HG03575 (cell line): Measurements from ENCODE around the gene GRID2.

Source experiments
- ATAC-seq: cut with Tn5 transposase; IDR thresholded peaks from one replicate; pipeline ENCODE4 v1.9.1; 2021; ENCODE audit not compliant: unreplicated experiment, insufficient number of reproducible peaks, low FRiP score; ENCODE audit errors: extremely low read depth

Gene GRID2

DNA sequence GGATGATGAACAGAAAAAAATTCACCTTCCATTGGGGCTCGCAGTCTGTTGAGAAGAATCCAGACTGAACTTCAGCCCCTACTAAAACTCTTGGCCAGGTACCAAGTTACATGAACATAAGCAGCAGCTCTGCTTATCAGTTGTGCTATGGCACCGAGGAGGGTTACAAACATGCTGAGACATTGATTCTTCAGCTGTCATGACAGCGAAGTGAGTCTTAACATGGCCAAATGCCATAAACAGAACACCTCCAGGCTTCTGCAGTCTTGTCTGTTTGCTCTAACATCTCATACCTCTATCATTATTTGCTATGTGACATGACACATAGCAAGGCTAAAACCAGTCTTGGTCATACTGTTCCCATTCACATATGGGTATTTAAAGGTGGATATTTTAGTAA is 521.5 kb downstream of the GRID2 start:
- no peak for ATAC-seq

DNA sequence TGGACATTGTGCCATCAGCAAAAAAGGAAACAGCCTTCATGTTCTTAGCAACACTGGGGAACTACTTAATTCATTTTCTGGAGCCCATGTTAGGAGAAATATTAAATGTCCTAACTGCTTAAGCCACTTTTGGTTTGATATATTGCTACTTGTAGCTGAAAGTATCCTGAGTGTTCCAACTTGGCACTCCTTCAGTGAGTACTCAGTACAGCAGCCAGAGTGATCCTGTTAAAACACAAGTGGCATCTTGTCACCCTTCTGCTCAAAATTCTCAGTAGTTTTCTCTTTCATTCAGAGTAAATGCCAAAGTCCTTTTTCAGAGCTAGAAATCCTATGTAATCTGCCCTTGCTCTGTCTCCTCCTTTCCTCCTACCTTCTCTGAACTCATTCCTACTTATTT is 522.0 kb downstream of the GRID2 start:
- ATAC-seq = no peak

DNA sequence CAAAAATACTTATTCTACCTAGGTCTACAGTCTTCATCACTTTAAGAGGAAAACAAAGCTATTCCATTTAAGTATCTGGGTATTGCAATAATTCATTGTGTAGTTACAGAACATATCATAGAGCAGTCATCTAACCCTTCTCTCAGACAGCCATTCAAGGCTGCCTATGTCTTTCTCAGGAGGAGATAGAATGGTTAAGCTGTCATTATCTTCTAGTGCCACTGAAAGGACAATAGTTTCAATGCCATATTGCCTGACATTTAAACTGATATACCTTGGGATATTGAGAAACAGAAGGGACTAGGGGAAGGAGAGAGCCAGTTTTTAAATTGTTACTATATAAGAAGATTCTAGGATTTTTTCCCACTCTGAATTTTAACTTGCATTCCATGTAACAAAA is 527.0 kb downstream of the GRID2 start:
- no peak for ATAC-seq

DNA sequence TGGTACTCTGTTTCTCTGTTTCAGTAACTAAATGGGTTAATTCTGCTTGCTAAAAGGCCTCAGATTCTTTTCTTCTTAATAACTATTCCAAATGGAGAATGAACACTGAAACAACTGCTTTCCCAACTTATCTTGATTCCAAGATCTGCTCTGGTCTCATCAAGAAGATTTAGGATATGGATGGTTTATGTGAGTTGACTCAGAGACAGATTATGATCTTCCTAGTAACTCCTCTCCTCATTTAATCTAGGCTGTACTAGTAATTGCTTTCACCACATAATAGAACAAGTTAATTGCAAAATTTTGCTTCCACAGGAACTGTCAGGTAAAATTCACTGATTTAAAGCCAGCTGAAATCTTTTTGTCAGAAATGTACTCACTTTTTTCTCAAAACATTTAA is 537.1 kb downstream of the GRID2 start:
- no peak for ATAC-seq

DNA sequence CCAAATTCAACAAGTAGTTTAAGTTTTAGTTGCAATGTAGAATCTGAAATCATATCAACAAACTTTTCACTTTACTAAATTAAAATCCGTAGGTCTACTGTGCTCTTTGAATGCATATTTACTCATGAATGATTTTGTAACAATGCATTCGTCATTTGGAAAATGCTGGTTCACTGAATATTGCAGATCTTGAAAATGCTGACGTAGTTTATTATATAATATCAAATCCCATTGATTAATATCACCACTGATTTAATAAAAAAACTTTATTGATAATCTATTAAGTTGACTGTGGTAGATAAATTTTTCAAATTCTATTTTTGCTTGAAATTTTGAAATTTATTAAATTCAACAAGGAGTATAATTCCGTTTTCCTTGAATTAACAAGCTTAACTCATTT is 540.0 kb downstream of the GRID2 start:
- no peak for ATAC-seq

DNA sequence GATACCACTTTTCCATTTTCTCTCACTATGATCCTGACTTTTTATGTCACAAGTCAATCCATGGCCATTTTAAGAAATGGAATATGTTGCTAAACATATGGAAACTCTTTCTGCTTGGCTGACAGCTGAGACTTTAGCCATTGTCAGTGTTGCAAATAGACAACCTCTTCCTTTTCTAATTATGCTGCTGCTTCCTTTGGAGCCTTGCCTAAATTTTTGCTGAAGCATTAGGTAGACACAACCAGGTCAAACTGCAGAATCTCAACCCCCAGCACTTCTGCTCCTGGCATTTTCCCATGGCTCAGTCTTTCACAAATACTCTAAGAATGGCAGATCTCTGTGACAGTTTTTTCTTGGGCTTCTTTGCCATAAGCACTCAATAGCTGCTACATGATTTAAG is 543.3 kb downstream of the GRID2 start:
- ATAC-seq = no peak

DNA sequence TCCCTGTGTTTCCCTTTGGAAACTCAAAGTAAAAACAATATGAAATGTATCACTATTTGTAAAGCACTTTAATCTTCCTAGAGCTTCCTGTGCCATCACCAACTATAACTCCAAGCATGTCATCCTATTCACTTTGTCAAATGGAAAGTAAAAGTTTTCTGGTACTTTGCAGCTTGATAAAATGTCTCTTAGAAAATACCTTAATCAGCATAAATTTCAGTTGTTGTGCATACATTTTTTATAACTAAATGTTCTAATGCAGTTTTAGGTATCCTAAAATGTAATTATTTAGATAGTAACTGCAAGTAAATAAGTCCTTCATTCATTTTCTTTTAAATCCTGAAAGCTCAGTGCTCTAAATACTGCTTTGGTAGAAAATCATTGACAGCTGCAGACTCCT is 558.7 kb downstream of the GRID2 start:
- no peak for ATAC-seq

DNA sequence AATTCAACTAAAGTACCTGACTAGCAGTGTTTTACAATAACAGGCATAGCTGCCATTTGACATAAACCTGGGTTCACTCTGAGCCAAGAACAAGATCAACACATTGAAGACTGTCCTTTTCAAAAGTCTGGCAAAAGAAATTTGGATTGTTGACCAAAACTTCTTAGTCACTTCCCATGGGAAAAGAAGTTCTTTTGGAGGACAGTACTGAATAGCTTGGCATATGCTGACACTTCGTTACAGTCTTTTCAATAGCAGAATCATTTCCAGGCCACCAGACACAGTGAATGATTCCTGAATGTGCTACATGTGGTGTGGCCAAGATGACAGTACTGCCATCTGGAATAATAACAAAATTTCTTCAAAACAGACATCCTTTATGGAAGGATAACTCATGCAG is 560.3 kb downstream of the GRID2 start:
- no peak for ATAC-seq

DNA sequence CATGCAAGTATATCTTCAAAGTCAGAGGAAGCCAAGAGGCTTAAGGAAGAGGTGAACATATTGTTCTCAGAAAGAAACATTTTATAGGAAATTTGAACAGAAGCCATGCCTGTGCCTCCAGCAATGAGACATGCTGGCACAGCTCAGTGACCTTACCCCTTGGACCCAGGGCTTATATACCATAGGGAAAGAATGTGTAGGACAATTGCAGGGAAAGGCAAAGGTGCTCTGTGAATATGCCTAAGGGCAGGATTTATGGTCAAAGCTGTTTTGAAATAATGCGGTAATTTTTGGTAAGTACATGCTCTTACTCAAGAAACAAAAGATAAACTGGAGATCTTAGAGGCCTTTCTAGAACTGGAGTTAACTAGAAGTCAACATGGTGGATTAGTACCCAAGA is 568.8 kb downstream of the GRID2 start:
- no peak for ATAC-seq

DNA sequence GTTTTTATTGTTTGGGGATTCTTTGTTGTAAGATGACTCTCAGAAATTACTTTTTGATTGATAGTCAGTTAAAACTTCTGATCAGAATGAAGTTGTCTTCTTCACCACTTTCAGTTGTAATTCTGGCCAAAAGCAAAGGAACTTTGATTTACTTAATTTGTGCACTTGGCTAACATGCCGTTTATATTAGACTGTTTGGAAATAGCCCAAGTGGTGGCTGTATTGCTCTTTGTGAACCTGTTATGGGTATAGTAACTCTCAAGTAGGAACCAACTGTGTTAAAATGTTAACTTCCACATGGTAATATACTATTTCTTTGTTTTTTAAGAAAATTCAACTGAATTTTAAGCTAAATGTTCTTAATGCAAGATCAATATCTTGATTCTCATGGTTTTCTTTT is 581.9 kb downstream of the GRID2 start:
- no peak for ATAC-seq

DNA sequence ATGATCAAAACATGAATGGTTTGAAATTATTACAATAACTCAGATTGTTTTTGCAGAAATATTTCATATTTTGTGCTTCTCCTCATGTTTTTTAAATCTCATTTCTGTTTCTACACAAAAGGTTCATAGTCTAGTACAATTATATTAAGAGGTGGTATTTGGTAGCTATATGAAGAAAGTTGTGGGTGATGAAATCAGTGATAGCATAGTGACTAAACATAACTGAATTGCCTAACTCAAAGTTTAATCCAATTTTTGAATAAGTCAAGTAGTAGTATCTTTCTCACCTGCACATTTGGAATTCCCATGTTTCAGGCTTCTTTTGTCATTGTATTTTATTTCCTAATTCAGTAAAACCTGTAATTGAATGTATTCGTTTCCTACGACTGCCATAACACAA is 648.7 kb downstream of the GRID2 start:
- no peak for ATAC-seq

DNA sequence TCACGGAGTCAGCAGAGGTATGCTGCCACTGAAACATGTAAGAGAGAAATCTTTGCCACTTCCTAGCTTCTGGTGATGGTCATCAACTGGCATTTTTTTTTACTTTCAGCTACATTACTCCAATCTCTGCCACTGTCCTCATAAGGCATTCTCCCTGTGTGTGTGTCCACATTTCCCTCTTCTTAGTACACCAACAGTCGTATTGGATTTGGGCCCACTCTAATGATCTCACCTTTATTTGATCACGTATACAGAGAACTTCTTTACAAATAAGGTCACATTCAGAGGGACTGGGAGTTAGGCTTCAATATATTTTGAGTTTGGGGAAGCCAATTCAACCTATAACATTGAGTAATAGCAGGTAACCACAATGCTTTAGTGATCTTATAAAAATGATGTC is 649.1 kb downstream of the GRID2 start:
- no peak for ATAC-seq

DNA sequence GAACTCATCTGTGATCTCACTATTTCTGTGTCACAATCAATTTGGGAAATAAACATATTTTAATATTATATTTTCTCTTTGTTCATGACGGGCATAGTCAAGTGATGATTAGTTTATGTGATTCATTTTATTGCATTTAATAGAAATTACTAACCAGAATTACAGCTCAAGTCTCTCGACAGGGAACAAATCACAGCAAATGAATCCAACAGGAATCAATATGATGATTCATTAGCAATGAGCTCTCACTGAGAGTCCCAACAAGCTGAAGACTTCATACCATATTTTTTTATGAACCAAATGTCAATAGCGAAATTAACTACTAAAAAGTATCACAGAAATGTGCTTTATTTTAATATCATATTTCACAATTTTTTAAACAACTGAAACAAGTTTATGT is 649.7 kb downstream of the GRID2 start:
- ATAC-seq = no peak

DNA sequence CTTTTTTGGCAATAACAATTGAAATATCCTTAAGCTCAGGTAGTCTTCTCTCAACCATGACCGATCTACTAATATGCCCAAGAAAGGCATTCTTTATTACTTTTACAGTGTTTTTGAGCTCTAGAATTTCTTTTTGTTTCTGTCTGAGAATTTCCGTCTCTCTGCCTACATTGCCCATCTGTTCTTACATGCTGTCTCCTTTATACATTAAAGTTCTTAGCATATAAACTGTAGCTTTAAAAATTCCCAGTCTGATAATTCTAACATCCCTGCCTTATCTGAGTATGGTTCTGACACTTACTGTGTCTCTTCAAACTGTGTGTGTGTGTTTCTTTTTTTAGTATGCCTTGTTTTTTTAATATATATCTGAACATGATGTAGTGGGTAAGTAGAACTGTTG is 658.1 kb downstream of the GRID2 start:
- no peak for ATAC-seq

DNA sequence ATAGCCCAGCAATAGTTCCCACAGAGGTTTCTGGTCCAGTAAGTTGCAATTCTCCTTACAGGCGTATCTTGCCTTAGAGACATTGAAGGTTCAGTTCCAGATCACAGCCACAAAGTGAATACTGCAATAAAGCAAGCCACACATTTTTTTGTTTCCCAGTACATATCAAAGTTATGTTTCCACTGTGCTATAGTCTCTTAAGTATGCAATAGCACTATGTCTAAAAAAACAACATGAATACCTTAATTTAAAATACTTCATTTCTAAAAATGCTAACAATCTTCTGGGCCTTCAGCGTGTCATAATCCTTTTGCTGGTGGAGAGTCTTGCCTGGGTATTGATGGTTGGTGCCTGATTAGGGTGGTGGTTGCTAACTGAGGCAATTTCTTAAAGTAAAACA is 659.1 kb downstream of the GRID2 start:
- no peak for ATAC-seq

DNA sequence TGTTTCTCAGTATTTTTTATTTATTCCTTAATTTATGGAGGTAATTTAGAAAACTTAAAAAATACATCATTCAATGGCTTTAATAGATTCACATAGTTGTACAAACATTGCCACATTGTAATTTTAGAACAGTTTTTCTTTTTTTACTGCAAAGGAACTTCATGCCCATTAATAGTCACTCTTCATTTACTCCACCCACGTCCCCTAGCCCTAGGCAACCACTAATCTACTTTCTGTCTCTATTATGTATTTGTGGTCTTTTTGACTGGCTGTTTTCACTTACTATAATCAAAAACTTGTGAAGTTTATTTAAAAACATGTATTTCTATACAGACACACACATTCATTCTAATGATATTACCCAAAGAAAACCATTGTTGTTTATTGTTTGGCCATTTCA is 664.8 kb downstream of the GRID2 start:
- no peak for ATAC-seq

DNA sequence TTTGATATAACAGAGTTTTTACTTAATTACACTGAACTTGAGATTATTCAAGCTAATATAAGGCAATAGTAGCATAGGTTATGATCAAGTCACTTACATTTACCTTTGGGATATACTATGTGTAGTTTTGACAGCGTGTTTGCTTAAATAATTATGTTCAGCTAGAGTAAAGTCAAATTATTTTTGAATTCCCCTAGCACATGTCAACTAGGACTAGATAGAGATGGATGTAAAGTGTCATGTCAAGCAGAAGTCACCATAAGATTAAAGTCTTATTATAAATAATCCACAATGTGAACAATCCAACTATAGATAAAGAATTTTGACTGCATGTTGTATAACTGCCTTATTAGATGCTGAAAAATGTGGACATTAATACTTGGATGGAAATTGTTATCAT is 665.2 kb downstream of the GRID2 start:
- no peak for ATAC-seq

DNA sequence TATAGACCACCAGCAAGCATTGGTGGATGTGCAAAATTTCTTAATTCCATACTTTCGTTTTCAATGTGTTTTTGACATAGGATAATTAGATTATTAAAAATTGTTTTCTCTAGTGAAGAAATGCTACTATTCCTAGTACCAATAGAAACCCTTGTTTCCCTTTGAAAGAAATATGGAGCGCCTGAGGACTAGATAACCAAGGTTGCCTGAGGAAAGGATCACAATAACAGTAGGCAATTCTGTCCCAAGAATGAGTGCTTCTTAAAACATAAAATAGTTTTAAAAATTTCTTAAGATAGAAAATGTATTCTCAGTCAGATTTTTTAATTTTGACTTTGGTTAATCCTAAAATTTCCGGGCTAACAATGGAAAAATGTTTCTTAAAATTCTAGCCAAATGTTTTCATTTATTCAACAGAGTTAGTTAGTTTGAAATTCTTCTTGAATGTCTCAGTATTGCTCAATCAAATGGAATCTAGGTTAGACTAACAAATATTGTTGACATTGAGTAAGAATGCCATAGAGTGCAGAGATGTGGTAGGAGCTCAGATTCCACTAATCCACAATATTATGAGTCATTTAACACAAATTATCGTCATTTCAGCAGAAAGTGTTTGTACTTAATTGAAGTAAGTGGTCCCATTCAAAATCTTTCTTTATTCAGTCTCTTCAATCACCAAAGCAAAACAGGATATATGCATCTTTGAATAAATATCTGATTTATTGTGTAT is 666.0 kb downstream of the GRID2 start:
- no peak for ATAC-seq

DNA sequence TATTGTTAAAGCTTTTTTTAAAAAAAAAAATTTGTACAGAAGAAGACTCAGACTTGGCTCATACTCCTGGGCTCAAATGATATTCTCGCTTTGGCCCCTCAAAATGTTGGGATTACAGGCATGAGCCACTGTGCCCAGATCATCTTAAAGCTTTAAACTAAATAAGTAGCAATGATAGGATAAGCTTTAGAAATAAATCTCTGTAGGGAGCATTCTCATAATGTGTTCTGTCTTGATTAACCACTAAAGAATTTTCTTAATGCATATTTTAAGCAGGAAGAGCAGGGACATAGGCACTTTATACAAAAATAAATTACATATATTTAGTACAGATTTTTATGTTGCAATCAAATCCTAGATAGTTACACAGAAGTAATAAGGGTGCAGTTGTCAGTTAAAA is 667.2 kb downstream of the GRID2 start:
- no peak for ATAC-seq

DNA sequence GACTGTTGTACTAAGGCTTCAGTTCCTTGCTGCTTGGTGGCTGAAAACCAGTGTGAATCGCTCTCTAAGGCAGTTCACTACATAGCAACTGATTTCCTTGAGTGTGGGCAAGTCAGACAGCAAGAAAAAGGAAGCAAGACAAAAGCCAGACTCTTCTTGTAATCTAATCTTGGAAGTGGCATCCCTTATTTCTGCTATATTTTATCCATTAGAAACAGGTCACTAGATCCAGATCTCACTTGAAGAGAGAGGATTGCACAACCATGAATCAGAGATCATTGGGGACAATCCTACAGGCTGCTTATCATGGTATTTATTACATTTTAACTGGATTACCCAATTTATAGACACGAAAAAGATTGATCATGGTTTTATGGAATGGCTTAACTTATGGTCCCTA is 684.5 kb downstream of the GRID2 start:
- ATAC-seq = no peak

DNA sequence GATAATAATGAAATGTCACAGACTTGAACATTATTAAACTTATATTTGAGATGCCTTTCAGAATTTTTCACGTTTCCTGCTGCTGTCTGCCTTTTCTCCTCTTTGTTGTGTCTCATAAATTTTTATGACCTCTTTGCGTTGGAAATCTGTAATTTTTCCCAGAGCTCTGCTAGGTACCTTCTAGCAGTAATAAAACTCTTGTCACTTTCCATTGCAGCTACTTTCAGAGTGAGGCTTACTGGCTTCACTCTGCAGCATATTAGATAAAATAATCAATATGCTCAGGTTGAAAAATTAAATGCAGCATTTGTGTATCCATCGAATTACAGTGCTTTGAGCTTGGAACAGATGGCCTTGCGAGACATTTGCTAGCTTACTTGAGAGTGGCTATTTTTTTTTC is 689.0 kb downstream of the GRID2 start:
- no peak for ATAC-seq
